HG03457 (cell line): ENCODE data around the gene NAV3.
A peak's percentile ranks its signal among the peaks of the same experiment; 100 is the strongest.

Source experiments
- ATAC-seq: cut with Tn5 transposase; IDR thresholded peaks from one replicate; pipeline ENCODE4 v1.9.1; 2021; ENCODE audit warnings: moderate number of reproducible peaks; ENCODE audit not compliant: unreplicated experiment

Gene NAV3

GRCh38 chr12:78181544-78182162 is 351.0 kb downstream of the NAV3 start:
- no peak for ATAC-seq

GRCh38 chr12:78183824-78184223 is 353.1 kb downstream of the NAV3 start:
- ATAC-seq: no peak

GRCh38 chr12:78185109-78185508 is 354.4 kb downstream of the NAV3 start:
- ATAC-seq: no peak

- ATAC-seq: no peak
Measured at GRCh38 chr12:78185651-78186050, 355.0 kb downstream of the NAV3 start.

GRCh38 chr12:78186670-78187069 is 356.0 kb downstream of the NAV3 start:
- ATAC-seq: no peak

GRCh38 chr12:78187741-78188140 is 357.0 kb downstream of the NAV3 start:
- no peak for ATAC-seq

GRCh38 chr12:78189656-78190055 is 359.0 kb downstream of the NAV3 start:
- no peak for ATAC-seq

- ATAC-seq: no peak
Measured at GRCh38 chr12:78191611-78192010, 360.9 kb downstream of the NAV3 start.

GRCh38 chr12:78192979-78193378 is 362.3 kb downstream of the NAV3 start:
- no peak for ATAC-seq

- ATAC-seq: no peak
Measured at GRCh38 chr12:78194448-78194847, 363.8 kb downstream of the NAV3 start.

- ATAC-seq: no peak
Measured at GRCh38 chr12:78198896-78199295, 368.2 kb downstream of the NAV3 start.

- ATAC-seq: no peak
Measured at GRCh38 chr12:78199926-78200325, 369.2 kb downstream of the NAV3 start.

- no peak for ATAC-seq
Measured at GRCh38 chr12:78204926-78205325, 374.2 kb downstream of the NAV3 start.

GRCh38 chr12:78208092-78208491 is 377.4 kb downstream of the NAV3 start:
- no peak for ATAC-seq

- no peak for ATAC-seq
Measured at GRCh38 chr12:78209846-78210505, 379.3 kb downstream of the NAV3 start.

GRCh38 chr12:78210506-78210860 is 379.8 kb downstream of the NAV3 start:
- no peak for ATAC-seq

- ATAC-seq: no peak
Measured at GRCh38 chr12:78210894-78211302, 380.2 kb downstream of the NAV3 start.

GRCh38 chr12:78220811-78221210 is 390.1 kb downstream of the NAV3 start:
- no peak for ATAC-seq

- ATAC-seq: no peak
Measured at GRCh38 chr12:78224154-78224553, 393.5 kb downstream of the NAV3 start.

GRCh38 chr12:78226763-78227162 is 396.1 kb downstream of the NAV3 start:
- ATAC-seq: no peak

GRCh38 chr12:78229591-78230101 is 399.0 kb downstream of the NAV3 start:
- peak; percentile 95 for ATAC-seq

- ATAC-seq: no peak
Measured at GRCh38 chr12:78232756-78233155, 402.1 kb downstream of the NAV3 start.

GRCh38 chr12:78236264-78236663 is 405.6 kb downstream of the NAV3 start:
- no peak for ATAC-seq
